ENCODE measurements around the gene ACACA.

- TF ChIP-seq POLR2A (IDR thresholded peaks at IDR 0.05) (no peak), CTCF (IDR thresholded peaks at IDR 0.05) (no peak), EP300 (IDR thresholded peaks at IDR 0.05) (no peak), POLR2AphosphoS5 (IDR thresholded peaks at IDR 0.05) (no peak)
Measured at GRCh38 chr17:37094391-37094790, 312.2 kb downstream of the ACACA start.

All from suprapubic skin (tissue), 4 donors.